Ovary (tissue), 3 donors: Measurements from ENCODE around the gene TPX2.

Experiments used
- CTCF ChIP-seq, 3 donors: fragments of 450-650 bp in 2 of 3; fragments of 200-600 bp in 1 of 3; IDR thresholded peaks; one replicate each; pipeline versions ENCODE4 v1.5.1 to v1.8.0; 2016 to 2022; ENCODE audit warnings: antibody characterized with exemption in 3 of 3, mild to moderate bottlenecking in 1 of 3
- EP300 ChIP-seq: sonication (generic); formaldehyde crosslinking; IDR thresholded peaks from one replicate; pipeline ENCODE4 v1.6.1; 2017; ENCODE audit warnings: antibody characterized with exemption
- POLR2A ChIP-seq: fragments of 450-650 bp; IDR thresholded peaks from one replicate; pipeline ENCODE4 v1.6.1; 2017; ENCODE audit warnings: antibody characterized with exemption, mild to moderate bottlenecking, moderate library complexity
- donor health status: DM: no; HTN: no; CAD: no.

GRCh38 chr20:31827059-31827458, 88.0 kb downstream of the TPX2 start:
- TF ChIP-seq CTCF (IDR thresholded peaks at IDR 0.05) (no peak), POLR2A (no peak), EP300 (no peak)
